SK-N-SH (cell line): ENCODE data around the gene RAB8B. TPM values are rescaled to one million over a fixed set of nuclear protein-coding genes. Genes with fewer than 3 reads are reported as not detected.

ENCODE experiments used
- CTCF ChIA-PET: fragments of 300-600, 350-600 bp; formaldehyde crosslinking; extraction: SDS; loops from one replicate; lab custom pipeline; 2021; lab: Yijun Ruan, JAX
- POLR2A ChIA-PET: fragments of 350-600 bp; sonication (Branson Sonifier 250); formaldehyde crosslinking; extraction: SDS; loops from one replicate; lab custom pipeline; 2020; ENCODE audit warnings: antibody characterized with exemption, inconsistent platforms; lab: Yijun Ruan, JAX
- DNase-seq: peaks from one replicate; pipeline ENCODE4 v3.0.0; 2012
- H2AFZ ChIP-seq: fragments of 200-600 bp; sonication (generic); 2 replicates; pipeline ENCODE4 v1.8.1; 2016; ENCODE audit warnings: antibody characterized with exemption, mild to moderate bottlenecking, low read depth
- H3F3A ChIP-seq: fragments of 200-600 bp; sonication (generic); replicated peaks from 2 replicates; pipeline ENCODE3; 2016; ENCODE audit warnings: antibody characterized with exemption, mild to moderate bottlenecking; ENCODE audit not compliant: insufficient read depth
- H3K27ac ChIP-seq, 2 experiments: fragments of 200-500 bp in 1 of 2; fragments of 200-600 bp in 1 of 2; sonication (Bioruptor generic) in 1 of 2; sonication (generic), shearing (Covaris generic) in 1 of 2; 2 replicates each; pipeline versions ENCODE4 v1.5.1 to v1.6.1; 2014 to 2016; ENCODE audit warnings: low read depth in 2 of 2, inconsistent platforms in 1 of 2, low read length in 1 of 2, mild to moderate bottlenecking in 1 of 2, mixed read lengths in 1 of 2
- H3K27me3 ChIP-seq: fragments of 200-600 bp; sonication (generic), shearing (Covaris generic); 2 replicates; pipeline ENCODE4 v1.6.1; 2016; ENCODE audit warnings: mixed run types; ENCODE audit not compliant: insufficient read depth
- H3K36me3 ChIP-seq, 2 experiments: fragments of 200-500 bp in 1 of 2; fragments of 200-600 bp in 1 of 2; sonication (Bioruptor generic) in 1 of 2; sonication (generic) in 1 of 2; replicated peaks in 1 of 2; 2 replicates each; pipeline versions ENCODE3 to v1.5.1; 2014 to 2016; ENCODE audit warnings: low read length in 1 of 2, mild to moderate bottlenecking in 1 of 2; ENCODE audit not compliant: insufficient read depth in 2 of 2, control insufficient read depth in 1 of 2
- H3K4me1 ChIP-seq, 2 experiments: fragments of 200-500 bp in 1 of 2; fragments of 200-600 bp in 1 of 2; sonication (Bioruptor generic) in 1 of 2; sonication (generic), shearing (Covaris generic) in 1 of 2; 2 replicates each; pipeline versions ENCODE4 v1.5.1 to v1.6.1; 2014 to 2016; ENCODE audit warnings: low read depth in 1 of 2, low read length in 1 of 2, mixed run types in 1 of 2; ENCODE audit not compliant: insufficient read depth in 2 of 2, control insufficient read depth in 1 of 2
- H3K4me2 ChIP-seq: fragments of 200-600 bp; sonication (generic), shearing (Covaris generic); 2 replicates; pipeline ENCODE4 v1.6.1; 2017; ENCODE audit warnings: mixed run types
- H3K4me3 ChIP-seq, 2 experiments: fragments of 200-500 bp in 1 of 2; fragments of 200-600 bp in 1 of 2; sonication (Bioruptor generic) in 1 of 2; sonication (generic), shearing (Covaris generic) in 1 of 2; 2 replicates each; pipeline versions ENCODE4 v1.5.1 to v1.8.1; 2014 to 2016; ENCODE audit warnings: low read depth in 2 of 2, inconsistent platforms in 1 of 2, low read length in 1 of 2, mild to moderate bottlenecking in 1 of 2, mixed read lengths in 1 of 2, moderate library complexity in 1 of 2
- H3K79me2 ChIP-seq: fragments of 200-600 bp; sonication (generic); 2 replicates; pipeline ENCODE4 v1.8.1; 2017; ENCODE audit warnings: mild to moderate bottlenecking; ENCODE audit not compliant: insufficient read depth
- H3K9ac ChIP-seq: fragments of 200-600 bp; sonication (generic); 2 replicates; pipeline ENCODE4 v1.6.1; 2017; ENCODE audit warnings: mixed run types
- H3K9me2 ChIP-seq: fragments of 200-600 bp; sonication (generic); 2 replicates; pipeline ENCODE4 v1.6.1; 2017; ENCODE audit warnings: mixed run types
- H3K9me3 ChIP-seq: fragments of 200-600 bp; sonication (generic); 2 replicates; pipeline ENCODE4 v1.6.1; 2017; ENCODE audit warnings: mixed run types, mild to moderate bottlenecking, moderate library complexity
- H4K20me1 ChIP-seq: fragments of 200-600 bp; sonication (generic); 2 replicates; pipeline ENCODE4 v1.6.1; 2017; ENCODE audit warnings: mild to moderate bottlenecking, mixed run types; ENCODE audit not compliant: insufficient read depth
- EZH2phosphoT487 ChIP-seq: fragments of 200-600 bp; sonication (generic); IDR thresholded peaks from 2 replicates; pipeline ENCODE4 v1.6.1; 2017; ENCODE audit warnings: low read depth, mixed run types, mild to moderate bottlenecking, antibody characterized with exemption, moderate library complexity, borderline replicate concordance
- FOXJ3 ChIP-seq: sonication (generic); formaldehyde crosslinking; IDR thresholded peaks from 2 replicates; pipeline ENCODE4 v1.5.1; 2020; ENCODE audit warnings: mild to moderate bottlenecking, missing genetic modification reagents
- IRF3 ChIP-seq: fragments of 150-350 bp; IDR thresholded peaks from 2 replicates; pipeline ENCODE4 v1.6.1; 2016; ENCODE audit warnings: mild to moderate bottlenecking, low read depth, low read length
- MAX ChIP-seq: IDR thresholded peaks from 2 replicates; pipeline ENCODE4 v1.4.0; 2012; ENCODE audit warnings: low read depth
- MEF2A ChIP-seq: IDR thresholded peaks from 2 replicates; pipeline ENCODE4 v1.4.0; 2012; ENCODE audit warnings: low read depth, borderline replicate concordance
- RCOR1 ChIP-seq: fragments of 150-350 bp; IDR thresholded peaks from 2 replicates; pipeline ENCODE4 v1.6.1; 2017; ENCODE audit warnings: antibody characterized with exemption, low read length
- RFX5 ChIP-seq: IDR thresholded peaks from 2 replicates; pipeline ENCODE4 v1.6.1; 2012; ENCODE audit warnings: mild to moderate bottlenecking, improper control_type of control experiment, low read length
- TCF12 ChIP-seq: IDR thresholded peaks from 2 replicates; pipeline ENCODE4 v1.4.0; 2012
- USF1 ChIP-seq: IDR thresholded peaks from 2 replicates; pipeline ENCODE4 v1.4.0; 2012; ENCODE audit warnings: low read depth, borderline replicate concordance
- WGBS: methylation state at CpG from one replicate; pipeline ENCODE4 v1.1.6; 2017; ENCODE audit warnings: low lambda C conversion rate; 5-methylcytosine and 5-hydroxymethylcytosine counted together
- polyA plus RNA-seq, 3 experiments: library from polyadenylated mRNA; depleted of rRNA; stranded (reverse); fragments of >200 nt; gene quantifications; 2 replicates each; pipeline ENCODE4 v1.2.3, GENCODE V29; 2012
- TF ChIP-seq, protein P1 (sequence below): IDR thresholded peaks from 2 replicates; pipeline ENCODE4 v1.4.0; 2012; ENCODE audit warnings: low read depth, borderline replicate concordance

The RAB8B gene
- polyA plus RNA-seq, 1 of the 3 experiments (the other 2 are of a cell fraction): 5.4 TPM

DNA sequence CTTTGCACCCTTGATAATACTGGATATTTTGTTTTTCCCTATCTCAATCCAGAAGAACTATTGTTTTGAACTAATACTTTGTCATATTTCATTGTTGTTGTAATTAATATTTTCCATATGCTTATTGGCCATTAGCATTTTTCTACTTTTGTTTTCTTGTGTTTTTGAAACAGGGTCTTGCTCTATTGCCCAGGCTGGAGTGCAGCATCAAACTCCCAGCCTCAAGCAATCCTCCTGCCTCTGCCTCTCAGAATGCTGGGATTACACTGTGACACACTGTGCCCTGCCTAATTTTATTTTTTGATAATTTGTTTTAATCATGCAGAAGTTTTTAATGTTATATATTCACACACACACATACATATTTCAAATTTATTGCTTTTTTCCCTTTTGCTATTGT, 28.8 kb upstream of the RAB8B start:
- no peaks in the 10 kb centered on the region for H3K9me3 ChIP-seq
- H3K79me2 ChIP-seq: peaks cover 25% of the 10 kb centered on the region
- H3F3A ChIP-seq: peaks cover 22% of the 10 kb centered on the region
- TF ChIP-seq RCOR1 (no peak), FOXJ3 (no peak), EZH2phosphoT487 (no peak), RFX5 (no peak), TCF12 (no peak)
- TF ChIP-seq, protein P1, sequence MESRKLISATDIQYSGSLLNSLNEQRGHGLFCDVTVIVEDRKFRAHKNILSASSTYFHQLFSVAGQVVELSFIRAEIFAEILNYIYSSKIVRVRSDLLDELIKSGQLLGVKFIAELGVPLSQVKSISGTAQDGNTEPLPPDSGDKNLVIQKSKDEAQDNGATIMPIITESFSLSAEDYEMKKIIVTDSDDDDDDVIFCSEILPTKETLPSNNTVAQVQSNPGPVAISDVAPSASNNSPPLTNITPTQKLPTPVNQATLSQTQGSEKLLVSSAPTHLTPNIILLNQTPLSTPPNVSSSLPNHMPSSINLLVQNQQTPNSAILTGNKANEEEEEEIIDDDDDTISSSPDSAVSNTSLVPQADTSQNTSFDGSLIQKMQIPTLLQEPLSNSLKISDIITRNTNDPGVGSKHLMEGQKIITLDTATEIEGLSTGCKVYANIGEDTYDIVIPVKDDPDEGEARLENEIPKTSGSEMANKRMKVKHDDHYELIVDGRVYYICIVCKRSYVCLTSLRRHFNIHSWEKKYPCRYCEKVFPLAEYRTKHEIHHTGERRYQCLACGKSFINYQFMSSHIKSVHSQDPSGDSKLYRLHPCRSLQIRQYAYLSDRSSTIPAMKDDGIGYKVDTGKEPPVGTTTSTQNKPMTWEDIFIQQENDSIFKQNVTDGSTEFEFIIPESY: no peak
- ChIA-PET POLR2A (no interaction called here), CTCF (no interaction called here)
- no peak overlapping the region for H3K4me2 ChIP-seq
- no peak overlapping the region for H3K4me3 ChIP-seq
- no peaks in the 10 kb centered on the region; a peak in 2 of 4 replicates for H3K4me1 ChIP-seq
- H3K27me3 ChIP-seq: no peaks in the 10 kb centered on the region
- no peak overlapping the region for H2AFZ ChIP-seq
- H3K9ac ChIP-seq: no peak overlapping the region
- H3K36me3 ChIP-seq: peaks cover 0 to 4% of the 10 kb centered on the region in 2 experiments
- no peaks in the 10 kb centered on the region for H3K9me2 ChIP-seq
- DNase-seq: no peak
- peaks cover 6% of the 10 kb centered on the region; the same call in 1 of the 2 replicates for H4K20me1 ChIP-seq
- H3K27ac ChIP-seq: no peak overlapping the region

GRCh38 chr15:63163217-63163616, 26.2 kb upstream of the RAB8B start:
- H2AFZ ChIP-seq: no peak overlapping the region
- POLR2A ChIA-PET: no interaction called here
- H4K20me1 ChIP-seq: no peaks in the 10 kb centered on the region
- no peak overlapping the region for H3K4me2 ChIP-seq
- CTCF ChIA-PET: no interaction called here
- H3K4me3 ChIP-seq: no peak overlapping the region
- peaks cover 7% of the 10 kb centered on the region for H3F3A ChIP-seq
- DNase-seq: no peak
- no peaks in the 10 kb centered on the region for H3K36me3 ChIP-seq
- 74% methylated on average over 4 of the region's 4 CpGs for WGBS
- H3K9ac ChIP-seq: no peak overlapping the region
- no peak overlapping the region for H3K27ac ChIP-seq
- H3K4me1 ChIP-seq: no peaks in the 10 kb centered on the region; a peak in 1 of 4 replicates
- TF ChIP-seq IRF3 (no peak), USF1 (no peak), MAX (no peak), MEF2A (no peak), FOXJ3 (no peak)
- peaks cover 8% of the 10 kb centered on the region for H3K79me2 ChIP-seq
- H3K27me3 ChIP-seq: no peaks in the 10 kb centered on the region
- no peaks in the 10 kb centered on the region for H3K9me2 ChIP-seq
- no peaks in the 10 kb centered on the region for H3K9me3 ChIP-seq
